ENCODE measurements around the gene TTLL10.
A peak's percentile ranks its signal among the peaks of the same experiment; 100 is the strongest.

TTLL10 gene

GRCh38 chr1:1223891-1224290 lies 50.2 kb downstream of the TTLL10 start:
- no peak for DNase-seq

DNA sequence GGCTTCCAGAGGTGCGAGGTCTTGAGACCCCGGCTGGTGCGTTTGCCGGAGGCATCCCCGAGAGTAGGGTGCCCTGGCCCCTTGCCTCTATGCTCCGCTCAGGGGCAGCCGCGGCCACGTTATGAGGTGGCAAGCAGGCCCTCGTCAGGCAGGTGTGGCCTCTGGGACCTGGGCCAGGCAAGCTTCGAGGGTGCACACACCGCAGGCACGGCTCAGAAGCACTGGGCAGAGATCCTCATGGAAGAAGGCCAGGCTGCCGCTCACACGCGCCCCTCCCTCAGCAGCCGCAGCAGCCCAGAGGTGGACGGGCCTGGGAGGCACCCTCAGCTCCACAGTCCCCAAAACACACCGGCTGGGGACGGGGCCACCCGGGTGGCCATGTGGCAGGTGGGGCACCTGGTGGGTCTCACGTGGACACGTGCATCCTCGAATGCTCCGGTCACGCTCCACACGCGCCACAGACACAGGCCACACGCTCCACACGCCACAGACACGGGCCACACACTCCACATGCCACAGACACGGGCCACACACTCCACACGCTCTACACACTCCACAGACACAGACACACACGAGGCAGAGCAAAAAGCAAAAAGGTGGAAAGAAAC lies 51.7 kb downstream of the TTLL10 start:
- no peak for DNase-seq

- DNase-seq, result no peak
Observed at GRCh38 chr1:1225913-1226312, 52.2 kb downstream of the TTLL10 start.

DNA sequence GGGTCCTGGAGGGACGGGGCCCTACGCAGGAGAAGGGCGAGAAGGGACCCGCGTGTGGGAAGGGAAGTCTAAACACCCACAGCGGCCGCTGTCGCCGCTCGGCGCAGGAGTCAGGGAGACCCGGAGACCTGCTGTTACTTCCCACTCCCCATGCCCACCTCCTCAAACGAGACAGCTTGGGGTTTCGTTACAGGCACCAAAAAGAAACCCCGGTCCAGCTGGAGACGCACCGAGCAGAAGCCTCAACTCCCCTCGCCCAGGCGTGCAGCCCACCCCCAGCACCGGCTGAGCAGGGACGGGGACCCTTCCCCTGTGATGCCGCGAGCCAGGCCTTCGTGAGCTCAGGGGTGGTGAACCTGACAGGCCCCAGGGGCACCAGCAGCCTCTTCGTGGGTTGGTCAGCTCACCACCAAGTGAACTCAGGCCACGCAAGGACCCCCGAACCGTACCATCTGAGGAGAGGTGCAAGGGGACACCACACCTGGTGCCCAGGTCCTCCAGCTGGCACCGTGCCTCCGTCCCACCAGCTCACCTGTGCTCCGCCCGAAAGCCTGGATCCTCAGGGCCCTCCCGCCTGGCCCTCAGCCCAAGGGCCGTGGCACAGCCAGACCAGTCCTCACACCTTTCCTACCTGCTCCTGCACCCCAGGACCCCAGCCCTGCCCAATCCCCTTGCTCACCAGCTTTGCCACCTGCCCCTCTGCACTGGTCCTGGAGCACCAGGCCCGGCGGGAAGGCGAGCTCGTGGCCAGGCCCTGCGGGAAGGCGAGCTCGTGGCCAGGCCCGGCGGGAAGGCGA lies 53.1 kb downstream of the TTLL10 start:
- DNase-seq, result no peak

GRCh38 chr1:1227386-1227785 lies 53.7 kb downstream of the TTLL10 start:
- no peak for DNase-seq

GRCh38 chr1:1228187-1228586 lies 54.5 kb downstream of the TTLL10 start:
- no peak for DNase-seq

- no peak for DNase-seq
Observed at GRCh38 chr1:1228596-1229321, 55.1 kb downstream of the TTLL10 start.

DNA sequence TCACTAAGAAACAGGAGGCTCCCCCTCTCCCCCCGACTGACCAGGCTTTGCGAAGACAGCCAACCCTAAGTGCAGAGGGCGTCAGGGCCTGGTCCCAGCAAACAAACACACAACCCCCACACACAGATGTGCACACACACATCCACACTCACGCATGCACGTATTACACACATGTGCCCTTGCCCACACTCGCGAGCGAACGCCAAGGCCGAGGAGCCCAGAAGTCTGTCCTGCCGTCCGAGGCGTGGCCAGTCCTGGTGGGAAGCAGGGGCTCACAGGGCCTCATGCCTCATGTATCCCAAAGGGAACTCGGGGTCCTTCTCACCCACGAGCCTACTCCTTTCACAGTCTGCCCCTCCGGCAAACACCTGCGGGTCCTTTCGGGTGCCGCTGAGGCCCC lies 56.1 kb downstream of the TTLL10 start:
- DNase-seq, result no peak

- no peak for DNase-seq
Observed at GRCh38 chr1:1230656-1231399, 57.1 kb downstream of the TTLL10 start.

GRCh38 chr1:1231400-1232207 lies 57.9 kb downstream of the TTLL10 start, which contains the start of gene SDF4:
SDF4 (minus strand) TSS chr1:1232001; CDS start chr1:1228772, 3,229 bp downstream.
- peak; percentile 85 to 96 (median 95) for DNase-seq

- no peak for DNase-seq
Observed at GRCh38 chr1:1232208-1232795, 58.6 kb downstream of the TTLL10 start, which contains the start of gene B3GALT6. B3GALT6 (plus strand) TSS chr1:1232237; CDS start chr1:1232279, 42 bp downstream.

GRCh38 chr1:1232796-1233566 lies 59.3 kb downstream of the TTLL10 start:
- DNase-seq, result no peak

- DNase-seq, result no peak
Observed at GRCh38 chr1:1233567-1233892, 59.9 kb downstream of the TTLL10 start.

DNA sequence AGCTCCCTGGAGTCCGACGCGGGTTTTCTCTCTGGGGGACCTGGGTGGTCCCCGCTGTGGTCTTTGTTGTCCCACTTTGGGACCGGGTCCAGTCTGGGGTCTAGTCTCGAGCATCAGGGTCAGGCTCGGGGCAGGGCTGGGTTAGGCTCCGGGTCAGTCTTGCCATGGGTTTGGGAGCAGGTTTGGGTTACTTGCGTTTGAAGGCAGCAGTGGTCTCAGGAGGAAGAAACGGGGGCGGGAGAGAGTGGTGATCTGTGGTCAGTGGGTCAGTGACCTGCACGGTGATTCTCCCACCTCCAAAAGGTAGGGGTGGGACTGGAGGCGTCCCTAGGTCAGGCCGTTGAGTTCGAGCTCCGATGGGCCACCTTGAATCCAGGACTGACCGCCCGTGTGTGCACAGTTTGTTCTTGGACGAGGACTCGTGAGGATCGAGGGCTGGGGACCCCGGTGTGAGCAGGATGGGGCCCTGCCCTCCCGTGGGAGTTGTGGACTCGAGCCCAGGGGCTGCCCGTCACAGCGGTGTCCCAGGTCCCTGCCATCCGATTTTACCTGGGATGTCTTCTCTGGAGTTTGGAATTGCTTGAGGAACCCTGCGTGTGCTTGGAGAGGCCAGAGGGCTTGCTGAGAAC lies 60.6 kb downstream of the TTLL10 start:
- no peak for DNase-seq

- no peak for DNase-seq
Observed at GRCh38 chr1:1235016-1235744, 61.5 kb downstream of the TTLL10 start.

DNA sequence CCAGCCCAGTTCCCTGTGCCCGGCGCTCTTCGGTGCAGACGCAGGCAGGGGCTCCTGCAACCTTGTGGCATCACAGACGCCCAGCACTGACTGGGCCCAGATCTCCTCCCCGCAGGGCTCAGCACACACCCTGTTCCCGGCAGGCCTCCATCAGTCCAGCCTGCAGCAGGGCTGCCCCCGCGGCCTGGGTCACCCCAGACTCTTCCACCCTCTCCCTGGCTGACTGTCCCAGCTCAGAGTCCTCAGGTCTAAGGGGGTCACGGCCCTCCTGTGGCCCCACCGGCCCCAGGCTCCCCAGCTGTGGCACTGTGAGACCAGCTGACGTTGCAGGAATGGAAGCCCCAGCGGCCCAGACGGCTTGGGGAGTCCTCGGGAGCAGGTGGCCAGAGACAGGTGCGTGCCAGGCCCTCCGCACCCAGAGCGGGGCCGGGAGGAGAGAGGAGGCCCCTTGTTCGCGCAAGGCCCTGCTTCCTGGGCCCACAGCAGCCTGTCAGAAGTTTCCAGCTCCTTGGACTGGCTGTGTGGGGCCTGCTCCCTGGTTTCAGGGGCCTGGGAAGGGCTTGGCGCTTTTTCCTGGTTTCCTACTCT lies 62.6 kb downstream of the TTLL10 start:
- no peak for DNase-seq

DNA sequence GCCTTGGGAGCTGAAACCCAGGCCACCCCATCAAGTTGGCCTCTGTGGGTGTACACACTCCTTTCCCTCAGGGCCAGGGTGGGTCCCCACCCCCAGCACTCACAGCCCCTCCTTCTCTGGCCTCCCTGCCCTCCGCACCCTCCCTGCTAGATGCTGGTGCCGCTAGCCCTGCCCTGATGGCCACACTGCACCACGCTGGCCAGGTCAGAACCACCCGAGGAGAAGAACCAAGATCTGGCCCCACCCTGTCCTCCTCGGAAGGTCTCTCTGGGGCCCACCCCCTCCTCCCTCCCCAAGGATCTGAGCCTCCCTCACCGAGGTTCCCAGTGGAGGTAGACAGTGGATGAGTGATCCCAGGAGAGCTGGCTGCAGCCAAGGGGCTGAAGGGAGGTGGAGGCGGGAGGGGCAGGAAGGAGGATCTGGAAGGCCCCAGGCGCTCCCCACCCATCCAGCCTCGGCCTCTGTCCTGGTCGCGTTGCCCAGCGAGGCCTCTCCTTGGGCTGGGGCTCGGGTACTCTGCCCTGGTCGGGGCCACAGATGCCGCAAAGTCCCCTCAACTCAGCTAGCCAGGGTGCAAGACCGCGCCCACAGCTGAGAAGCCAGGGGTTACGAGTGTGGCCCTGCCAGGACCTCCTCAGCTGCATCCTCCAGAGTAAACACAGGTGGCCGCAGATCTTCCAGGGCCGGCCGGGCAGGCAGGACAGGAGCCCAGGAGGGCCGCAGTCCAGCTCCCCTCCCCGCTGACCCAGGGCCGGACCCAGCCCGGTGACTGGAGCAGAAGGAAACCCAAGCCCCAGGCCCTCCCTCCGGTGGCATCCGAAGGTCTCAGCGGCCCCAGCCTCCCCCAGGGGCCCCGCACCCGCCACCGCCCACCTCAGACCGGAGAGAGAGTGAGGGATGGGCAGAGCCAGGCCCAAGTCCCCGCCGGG lies 63.5 kb downstream of the TTLL10 start:
- DNase-seq, result no peak

All from activated CD4-positive, CD25-positive, alpha-beta regulatory T cell (primary cell).